ENCODE results near the gene P2RY8.

GRCh38 chrX:1452516-1453394 lies 84.2 kb downstream of the P2RY8 start, which contains the start of gene ASMTL:
- TF ChIP-seq YY1 (IDR thresholded peaks at IDR 0.05; ENCODE audit: insufficient read depth, insufficient read length) (no peak), ZNF274 (IDR thresholded peaks at IDR 0.05; ENCODE audit: low read depth, low read length) (no peak), SUZ12 (IDR thresholded peaks at IDR 0.05; ENCODE audit: extremely low read depth, insufficient read depth, insufficient read length) (no peak)

Data from NT2/D1 (cell line).